T1000 (cell line): ENCODE data around the gene B4GAT1.
"Not testable (repeated sequence)": the region's sequence is repeated elsewhere in the genome, so short reads cannot be mapped to it uniquely, and the experiment has no call there.

Experiments
- DNase-seq: peaks from one replicate; lab custom pipeline; 2025; ENCODE audit warnings: mixed read lengths; lab: John Stamatoyannopoulos, UW

The B4GAT1 gene

DNA sequence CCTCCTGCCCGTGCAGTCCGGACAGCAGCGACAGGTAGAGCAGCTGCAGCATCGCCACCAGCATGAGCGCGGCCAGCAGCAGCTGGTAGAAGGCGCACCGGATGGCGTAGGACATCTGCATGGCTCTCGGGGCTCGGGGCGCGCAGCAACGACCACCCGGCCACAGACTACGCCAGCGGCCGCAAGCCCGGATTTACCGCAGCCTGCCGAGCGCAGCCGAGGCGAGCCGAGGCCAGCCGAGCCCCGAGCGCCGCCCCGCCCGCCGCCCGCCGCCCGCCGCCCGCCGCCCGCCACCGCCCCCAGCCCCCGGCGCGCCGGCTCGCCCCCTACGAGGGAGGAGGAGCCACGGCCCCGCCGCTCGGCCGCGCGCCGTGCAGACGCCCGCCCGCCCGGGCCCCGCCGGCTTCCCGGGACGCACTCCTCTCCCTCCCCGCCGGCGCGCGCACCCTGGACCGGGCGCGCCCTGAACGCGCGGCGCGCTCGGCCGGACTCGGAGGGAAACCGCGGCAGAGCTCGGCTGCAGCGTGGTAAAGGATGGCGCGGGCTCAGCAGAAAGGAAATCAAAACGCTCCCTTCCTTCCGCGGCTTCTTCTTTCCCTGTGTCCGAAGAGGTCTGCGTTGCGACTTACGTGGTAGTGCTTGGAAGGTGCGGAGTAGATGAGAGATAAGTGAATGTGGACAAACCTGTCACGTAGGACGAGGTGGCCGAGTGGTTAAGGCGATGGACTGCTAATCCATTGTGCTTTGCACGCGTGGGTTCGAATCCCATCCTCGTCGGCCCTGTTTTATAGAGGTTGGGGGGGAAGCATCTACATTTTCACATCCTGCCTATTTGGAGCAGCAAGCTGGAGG lies at the start of gene B4GAT1:
Gene B4GAT1 (minus strand): TSS at position 205 of the 852 bp plus-strand sequence. CDS start 84 bp downstream, at position 121.
- peak; percentile 93 for DNase-seq

DNA sequence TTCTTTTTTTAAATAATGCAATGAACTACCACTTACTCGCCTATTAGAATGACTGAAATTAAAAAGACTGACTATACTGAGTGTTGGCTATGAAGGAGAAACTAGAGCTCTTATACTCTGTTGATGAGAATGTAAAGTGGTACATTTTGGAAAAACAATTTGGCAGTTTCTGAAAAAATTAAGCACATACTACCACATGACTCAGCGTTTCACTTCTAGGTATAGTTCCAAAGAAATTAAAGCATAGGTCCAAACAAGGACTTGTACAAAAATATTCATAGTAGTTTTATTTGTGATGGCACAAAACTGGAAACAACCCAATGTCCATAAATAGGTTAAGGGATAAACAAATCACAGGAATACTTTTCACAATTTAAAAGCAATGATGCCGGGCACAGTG lies 46.5 kb upstream of the B4GAT1 start:
- DNase-seq: no peak

DNA sequence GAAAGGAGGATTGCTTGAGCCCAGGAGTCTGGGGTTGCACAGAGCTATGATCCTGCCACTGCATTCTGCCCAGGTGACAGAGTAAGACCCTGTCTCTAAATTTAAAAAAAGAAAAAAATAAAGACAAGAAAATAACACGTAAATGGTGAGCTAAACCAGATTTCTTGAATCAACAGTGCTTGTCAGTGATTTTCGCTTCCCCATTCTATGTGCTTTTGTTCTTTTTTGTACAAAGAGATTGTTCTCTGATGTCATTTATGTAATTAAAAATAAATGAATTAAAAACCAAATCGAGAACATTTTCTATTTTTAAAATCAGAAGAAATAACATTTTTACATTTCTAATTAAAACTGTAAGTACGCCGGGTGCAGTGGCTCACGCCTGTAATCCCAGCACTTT lies 43.9 kb upstream of the B4GAT1 start:
- DNase-seq: no peak

DNA sequence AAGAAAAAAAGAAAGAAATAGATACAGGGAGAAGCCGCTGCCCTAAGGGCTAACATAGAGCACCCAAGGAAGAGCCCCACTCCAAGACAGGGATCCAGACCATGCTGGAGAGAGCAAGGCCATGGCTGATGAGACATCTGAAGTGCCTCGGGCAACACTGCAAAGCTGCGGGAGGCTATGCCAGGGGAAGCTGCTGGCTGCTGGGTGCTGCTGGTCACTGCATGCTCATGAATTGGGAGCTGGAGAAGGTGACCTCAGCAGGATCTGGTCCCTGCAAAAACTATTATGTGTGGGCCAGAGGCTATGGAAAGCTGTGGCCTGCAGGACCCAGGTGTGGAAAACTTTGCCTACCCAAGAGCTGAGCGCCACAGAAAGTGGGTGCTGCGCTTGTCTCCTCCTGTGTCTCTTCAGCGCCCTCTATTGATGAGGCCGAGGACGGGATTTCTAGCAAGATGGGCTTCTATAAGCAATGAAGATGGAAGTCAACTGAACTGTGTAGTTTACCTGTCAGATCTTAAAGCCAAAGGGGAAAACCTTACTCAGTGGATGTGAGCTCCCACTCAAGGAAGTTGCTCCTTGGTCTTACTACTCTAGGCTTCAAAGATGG lies 41.5 kb upstream of the B4GAT1 start:
- DNase-seq: peak; percentile 29

DNA sequence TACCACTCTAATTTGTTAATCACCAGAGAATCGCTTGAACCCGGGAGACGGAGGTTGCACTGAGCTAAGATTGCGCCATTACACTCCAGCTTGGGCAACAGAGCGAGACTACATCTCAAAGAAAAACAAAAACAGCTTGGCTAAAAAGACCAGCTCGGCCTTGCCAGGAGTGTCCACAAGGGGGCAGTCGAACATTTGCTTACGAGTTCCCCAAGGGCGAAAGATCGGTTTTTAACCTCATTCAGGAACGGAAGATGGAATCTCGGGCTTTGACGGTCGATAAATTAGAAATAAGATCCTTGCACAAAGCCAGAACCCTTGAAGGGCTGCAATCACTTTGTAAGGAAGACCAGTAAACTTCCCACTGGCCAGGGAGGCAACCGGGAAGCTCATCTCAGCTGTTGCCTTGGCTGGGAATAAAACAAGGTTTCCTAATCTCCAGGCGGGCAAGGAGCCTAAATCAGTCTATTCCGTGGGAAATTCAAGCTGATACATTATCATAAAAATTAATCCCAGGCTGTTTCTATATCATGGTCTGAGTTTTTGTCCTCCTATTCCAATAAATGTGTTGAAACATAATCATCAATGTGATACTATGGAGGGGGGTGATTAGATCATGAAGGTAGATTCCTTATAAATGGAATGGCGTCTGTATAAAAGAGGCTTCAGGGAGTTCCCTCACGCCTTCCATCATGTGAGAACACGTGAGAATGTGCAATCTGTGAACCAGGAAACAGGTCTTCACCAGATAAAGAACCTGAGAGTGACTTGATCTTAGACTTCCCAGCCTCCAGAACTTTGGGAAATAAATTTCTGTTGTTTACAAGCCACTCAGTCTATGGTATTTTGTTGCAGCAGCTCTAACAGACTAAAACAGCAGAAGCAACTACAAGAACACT lies 39.0 kb upstream of the B4GAT1 start:
- DNase-seq: peak; percentile 69

DNA sequence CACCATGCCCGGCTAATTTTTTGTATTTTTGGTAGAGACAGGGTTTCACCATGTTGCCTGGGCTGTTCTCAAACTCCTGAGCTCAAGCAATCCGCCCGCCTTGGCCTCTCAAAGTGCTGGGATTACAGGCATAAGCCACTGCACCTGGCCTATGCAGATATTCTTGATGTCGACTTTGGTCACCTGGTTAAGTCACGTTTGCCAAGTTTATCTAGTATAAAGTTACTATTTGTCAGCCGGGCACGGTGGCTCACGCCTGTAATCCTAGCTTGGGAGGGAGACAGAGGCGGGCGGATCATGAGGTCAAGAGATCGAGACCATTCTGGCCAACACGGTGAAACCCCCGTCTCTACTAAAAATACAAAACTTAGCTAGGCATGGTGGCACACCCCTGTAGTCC lies 36.9 kb upstream of the B4GAT1 start:
- DNase-seq: not testable (repeated sequence)

DNA sequence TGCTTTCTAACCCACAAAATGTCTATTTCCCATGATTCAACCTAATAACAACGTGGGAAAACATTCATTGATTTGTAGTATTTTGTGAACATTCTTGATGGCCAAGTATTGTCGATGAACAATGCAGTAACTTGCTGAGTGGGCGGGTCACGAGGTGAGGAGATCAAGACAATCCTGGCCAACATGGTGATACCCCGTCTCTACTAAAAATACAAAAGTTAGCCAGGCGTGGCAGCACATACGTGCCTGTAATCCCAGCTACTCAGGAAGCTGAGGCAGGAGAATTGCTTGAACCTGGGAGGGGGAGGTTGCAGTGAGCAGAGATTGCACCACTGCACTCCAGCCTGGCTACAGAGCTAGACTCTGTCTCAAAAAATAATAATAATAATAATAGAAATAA lies 32.8 kb upstream of the B4GAT1 start:
- DNase-seq: not testable (repeated sequence)

DNA sequence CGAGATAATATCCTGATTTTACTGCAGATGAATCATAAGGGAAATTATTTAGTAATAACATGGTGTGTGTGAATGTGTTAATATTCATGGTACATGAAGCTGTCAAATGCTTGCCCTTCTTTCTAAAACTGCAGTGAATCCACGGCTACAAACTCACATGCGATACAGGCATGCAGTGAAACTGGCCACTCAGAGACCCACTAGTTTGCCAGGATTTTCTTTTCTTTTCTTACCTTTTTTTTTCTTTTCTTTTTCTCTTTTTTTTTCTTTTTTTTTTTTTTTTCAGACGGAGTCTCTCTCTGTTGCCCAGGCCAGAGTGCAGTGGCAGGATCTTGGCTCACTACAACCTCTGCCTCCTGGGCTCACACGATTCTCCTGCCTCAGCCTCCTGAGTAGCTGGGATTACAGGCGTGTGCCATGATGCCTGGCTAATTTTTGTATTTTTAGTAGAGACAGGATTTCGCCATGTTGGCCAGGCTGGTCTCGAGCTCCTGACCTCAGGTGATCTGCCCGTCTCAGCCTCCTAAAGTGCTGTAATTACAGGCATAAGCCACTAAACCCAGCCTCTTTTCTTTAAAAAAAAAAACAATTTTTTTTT lies 26.4 kb upstream of the B4GAT1 start:
- DNase-seq: not testable (repeated sequence)

DNA sequence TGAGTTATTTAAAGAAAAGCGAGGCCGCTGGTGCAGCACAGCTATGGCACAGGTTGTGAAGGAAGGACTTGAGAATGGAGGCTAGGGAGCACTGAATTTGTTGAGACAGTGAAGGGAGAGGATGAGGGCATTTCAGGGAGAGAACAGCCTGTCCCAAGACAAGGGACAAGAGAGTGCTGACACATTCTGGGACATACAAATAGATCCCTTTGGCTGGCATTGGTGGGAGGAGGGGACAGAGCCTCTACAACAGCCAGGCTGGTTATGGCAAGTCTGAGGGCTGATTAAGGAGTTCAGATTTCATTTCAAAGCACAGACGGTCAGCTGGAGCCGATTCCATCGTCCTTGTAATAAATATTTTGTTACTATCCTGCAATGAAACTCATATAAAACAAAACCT lies 25.8 kb upstream of the B4GAT1 start:
- DNase-seq: no peak

DNA sequence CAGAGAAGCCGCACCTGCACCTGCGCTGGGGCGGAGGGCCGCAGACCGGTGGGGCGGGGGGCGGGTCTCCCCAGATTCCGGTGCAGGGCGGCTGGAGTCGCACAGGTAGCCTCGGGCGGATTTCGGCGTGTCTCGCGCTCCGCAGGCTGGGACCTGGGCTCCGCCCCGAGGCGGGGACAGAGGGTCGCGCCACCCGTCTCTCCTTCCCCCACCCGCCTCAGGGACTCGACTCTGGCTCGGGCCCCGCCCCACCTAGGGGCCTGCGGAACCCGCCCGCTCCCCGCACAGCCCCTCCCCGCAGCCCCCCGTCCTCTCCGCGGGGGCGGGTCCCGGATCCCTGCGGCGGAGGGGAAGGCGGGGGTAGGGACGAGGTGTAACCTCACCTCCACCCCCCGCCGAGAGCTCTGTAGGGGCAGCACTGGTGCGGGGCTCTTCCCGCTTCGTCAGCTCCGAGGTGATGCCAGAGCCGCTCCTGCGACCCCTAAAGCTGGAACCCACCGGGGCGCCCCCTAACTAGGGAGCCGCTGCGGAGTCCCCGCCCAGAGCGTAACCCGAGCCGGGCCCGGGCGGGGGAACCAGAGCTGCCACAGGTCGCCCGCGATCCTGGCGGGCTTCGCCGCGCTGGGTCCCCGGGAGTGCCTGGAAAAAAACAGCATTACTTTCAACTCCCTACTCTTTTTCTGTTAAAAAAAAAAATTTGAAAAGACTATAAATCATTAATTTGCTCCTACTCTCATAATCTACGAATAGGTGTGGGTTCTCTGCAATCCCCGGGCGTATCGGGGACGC lies 24.4 kb upstream of the B4GAT1 start, which contains the start of gene SLC29A2:
Gene SLC29A2 (minus strand): TSS at position 134 of the 789 bp plus-strand sequence. CDS start 169 bp downstream, outside the sequence.
- no peak for DNase-seq

DNA sequence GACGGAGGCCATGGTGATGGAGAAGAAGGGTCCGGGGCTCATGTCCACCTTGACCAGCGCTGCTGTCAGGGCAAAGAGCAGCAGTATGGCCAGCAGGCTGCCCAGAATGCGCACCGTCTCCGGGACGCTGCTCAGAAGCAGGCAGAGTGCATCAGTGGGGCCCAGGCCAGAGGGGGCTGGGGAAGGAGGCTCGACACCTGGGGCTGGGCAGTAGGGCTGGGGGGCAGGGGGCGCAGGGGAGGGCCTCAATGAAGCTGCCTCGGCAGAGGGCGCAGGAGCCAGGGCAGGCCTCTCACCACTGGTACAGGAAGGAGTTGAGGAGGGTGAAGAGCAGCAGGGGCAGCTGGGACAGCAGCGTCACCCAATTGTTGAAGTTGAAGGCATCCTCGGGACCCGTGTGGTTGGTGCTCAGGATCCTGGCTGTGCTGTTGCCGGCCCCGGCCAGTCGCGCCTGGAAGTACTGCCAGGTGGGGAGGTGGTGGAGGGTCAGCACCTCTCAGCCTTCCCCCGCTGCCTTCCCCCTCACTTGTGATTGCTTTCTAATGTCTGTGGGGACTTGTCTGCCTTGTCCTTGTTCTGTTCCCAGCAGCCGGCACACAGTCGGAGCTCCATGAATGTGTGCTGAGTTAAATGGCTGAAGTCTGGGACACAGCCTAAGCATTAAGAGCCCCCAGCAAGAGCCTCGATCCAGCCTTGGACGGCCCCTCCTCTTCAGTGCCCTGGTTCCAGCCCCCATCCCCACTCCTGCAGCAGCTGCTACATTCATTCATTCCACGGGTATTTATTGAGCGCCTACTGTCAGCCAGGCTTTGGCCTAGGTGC lies 21.9 kb upstream of the B4GAT1 start:
- DNase-seq: no peak

DNA sequence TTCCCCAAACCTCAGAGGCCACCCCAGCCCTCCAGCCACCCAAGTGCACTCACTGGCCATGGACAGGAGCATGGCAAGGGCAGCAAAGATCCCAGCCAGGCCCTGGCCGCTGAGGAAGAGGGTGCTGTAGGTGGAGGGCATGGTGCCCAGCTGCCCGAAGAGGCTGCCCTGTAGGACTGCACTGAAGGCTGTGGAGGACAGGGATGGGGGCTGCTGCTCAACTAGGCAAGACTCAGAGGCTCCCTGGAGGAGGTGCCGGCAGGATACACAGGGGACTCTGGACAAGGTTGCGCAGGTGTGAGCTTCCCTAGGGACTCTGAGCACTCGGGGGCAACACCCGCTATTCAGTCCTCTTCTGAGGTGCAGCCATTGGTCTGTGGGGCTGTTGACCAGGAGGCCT lies 21.1 kb upstream of the B4GAT1 start:
- no peak for DNase-seq

DNA sequence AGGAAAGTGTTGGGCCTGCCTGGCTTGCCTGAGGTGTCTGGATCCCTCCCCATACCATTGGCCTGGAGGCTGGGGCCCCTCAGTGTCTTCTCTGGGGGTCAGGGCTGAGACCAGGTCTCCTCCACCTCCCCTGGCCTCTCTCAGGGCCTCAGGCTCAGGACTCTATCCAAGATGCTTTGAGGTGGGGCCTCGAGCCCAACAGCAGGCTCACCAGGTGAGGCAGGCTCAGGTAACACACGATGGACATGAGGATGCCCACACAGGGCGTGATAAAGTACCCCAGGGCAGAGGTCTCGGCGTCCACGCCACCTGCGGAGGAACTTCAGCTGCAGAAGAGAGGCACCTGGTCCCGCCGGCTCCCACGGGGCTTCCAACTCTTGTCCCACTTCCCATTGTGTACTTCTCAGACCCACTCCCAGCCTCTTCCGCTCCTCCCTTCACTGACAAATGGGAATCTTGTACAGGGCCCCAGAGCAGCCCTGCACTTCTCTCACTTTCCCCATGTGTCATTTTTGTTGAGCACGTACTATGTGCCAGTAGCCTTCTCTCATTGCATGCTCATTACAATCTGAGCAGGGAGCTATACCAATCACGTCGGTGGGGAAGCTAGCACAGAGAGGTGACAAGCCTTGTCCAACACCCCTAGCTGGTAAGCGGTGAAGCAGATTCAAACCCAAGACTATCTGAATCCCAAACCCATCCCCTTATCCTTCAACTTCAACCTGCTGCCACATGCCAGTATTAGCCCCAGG lies 20.3 kb upstream of the B4GAT1 start:
- no peak for DNase-seq

DNA sequence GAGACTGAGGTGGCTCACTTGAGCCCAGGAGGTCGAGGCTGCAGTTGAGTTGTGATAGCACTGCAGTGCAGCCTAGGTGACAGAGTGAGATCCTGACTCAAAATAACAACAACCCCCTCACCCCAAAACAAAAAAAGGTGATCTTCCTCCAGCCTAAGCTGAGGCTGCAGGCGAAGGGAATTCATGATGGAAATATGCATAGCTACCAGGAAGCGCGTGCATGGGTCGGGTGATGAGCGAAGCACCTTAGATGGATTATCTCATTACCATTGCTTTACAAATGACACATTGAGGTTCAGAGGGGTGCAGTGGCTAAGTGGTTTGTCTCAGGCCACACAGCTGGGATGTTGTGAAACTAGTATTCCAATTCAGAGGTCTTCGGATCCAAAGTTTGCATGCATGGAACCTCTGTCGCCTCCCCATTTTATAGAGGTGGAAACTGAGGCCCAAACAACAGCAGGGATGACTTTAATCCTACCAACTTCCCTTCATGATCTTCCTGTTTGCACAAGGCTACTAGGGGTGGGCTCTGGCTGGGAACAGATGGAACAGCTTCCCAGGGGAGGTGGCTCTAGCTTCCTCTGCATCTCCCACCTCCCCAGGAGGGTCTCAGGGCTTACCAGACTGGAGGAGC lies 19.5 kb upstream of the B4GAT1 start:
- no peak for DNase-seq

DNA sequence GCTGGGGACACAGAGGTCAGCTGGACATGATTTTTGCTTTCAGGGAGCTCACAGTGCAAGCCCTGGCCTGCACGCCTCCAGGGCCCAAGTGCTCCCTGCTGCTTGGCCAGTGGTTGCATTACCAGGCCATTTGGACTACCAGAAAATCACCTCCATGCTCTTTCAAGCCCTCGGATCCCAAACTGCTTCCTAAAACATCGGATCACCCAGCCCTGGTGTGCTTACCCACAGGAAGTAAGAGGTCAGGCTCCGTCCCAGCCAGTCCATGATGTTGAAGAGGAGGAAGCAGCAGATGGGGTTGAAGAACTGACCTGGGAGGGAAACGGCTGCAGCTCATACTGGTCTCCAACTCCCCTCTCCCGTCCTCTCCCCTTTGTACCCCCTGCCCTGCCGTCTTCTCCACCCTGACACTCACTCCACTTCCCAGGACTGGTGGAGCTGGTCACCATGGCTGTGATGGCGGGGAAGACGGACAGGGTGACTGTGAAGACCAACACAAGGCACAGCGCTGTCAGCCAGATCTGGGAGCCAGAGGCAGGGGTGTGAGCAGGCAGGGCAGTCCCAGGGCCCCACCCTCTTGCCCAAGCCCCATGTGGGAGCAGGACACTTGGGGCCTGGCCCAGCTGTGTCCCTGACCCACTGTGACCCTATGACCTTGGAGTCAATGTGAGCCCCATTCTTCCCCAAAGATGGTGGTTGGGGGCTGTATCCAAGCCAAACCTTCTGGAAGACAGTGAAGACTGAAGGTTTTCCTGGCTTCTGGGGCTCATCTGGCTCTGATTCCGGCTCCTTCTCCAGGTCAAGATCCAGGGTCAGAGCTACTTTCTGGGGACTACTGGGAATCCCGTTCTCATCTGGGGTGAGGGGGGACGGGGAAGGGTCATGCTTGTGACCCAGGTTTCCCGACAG lies 18.5 kb upstream of the B4GAT1 start:
- DNase-seq: no peak

DNA sequence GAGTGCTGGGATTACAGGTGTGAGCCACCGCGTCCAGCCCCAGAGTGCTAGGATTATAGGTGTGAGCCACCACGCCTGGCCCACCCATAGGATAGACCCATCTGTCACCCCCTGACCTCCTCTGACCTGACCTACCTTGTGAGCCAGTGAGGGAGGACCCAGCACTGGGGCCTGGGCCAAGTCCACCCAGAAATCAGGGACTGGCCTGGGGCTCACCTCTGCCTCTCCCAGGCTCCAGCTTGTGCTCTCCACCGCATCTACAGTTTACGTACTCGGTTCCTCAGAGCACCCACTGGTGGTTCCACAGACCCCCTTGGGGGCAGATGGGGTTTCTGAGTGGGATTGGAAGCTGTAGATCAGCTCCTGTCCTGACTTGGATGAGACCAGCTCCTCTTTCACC lies 17.7 kb upstream of the B4GAT1 start:
- no peak for DNase-seq

DNA sequence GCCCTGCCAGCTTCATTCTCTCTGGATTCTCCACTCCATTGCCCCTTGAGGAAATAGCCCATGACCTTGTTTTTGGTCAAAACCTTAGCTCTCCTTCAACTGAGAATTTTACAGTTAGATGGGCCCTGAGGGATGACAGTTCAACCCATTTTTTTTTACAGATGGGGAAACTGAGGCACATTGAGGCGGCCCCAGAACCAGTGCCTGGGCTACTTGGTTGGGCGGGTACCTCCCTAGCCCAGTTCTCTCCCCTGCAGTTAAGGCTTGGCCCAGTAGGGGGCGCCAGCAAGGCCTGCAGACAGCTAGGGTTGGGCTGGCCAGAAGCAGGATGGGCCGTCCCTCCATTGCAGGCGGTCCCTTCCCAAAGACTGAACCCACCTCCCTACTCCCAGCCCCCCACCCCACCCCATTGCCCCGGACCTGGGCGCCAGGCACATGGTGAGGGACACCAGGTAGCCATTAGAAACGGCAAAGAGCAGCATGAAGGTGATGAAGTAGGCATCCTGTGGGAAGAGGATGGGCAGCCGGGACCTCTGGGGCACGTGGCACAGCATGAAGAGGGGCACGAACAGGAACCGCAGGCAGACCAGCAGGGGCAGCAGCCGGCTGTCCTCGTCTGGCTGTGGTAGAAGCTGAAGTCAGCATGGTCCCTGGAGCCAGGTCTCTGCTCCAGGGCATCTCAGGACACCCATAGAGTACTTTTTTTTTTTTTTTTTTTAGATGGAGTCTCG lies 16.5 kb upstream of the B4GAT1 start:
- DNase-seq: no peak
